Fibroblast of mammary gland (primary cell): ENCODE measurements around the gene ATP5F1D.

Experiments used
- DNase-seq: peaks from one replicate; pipeline ENCODE4 v3.0.0-alpha.2; 2010; ENCODE audit warnings: low read depth
- H3K4me3 ChIP-seq: 2 replicates; pipeline ENCODE4 v1.5.1; 2011; ENCODE audit warnings: low read depth, mild to moderate bottlenecking, low read length, moderate library complexity; ENCODE audit not compliant: control insufficient read depth
- TF ChIP-seq, protein P1 (sequence below): conservative IDR thresholded peaks from 2 replicates; pipeline ENCODE4 v1.5.1; 2011; ENCODE audit warnings: low read depth, low read length, inconsistent platforms; ENCODE audit not compliant: control insufficient read depth, insufficient read depth

Gene ATP5F1D

DNA sequence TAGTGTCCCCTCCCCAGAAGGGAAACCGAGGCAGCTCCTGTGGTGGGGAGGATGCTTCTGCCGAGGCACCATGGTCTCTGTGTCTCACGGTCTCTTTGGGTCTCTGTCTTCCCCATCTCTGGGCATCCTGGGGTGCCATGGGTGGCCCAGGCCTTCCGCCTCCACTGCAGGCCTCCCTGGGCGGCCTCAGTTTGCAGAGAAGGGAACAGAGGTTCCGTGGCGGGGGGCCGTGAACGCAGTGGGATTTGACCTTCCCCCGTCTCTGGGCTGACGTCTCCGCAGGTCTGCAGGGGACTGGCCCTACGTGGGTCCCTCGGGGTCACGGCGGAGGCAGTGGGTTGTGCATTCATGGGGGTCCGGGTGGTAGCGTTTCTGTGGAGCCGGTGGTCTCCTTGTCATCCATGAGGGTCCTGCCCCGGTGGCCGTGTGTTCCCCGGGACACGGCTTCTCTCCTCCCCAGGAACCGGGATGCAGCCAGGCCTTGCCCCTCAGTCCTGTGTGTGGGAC, 48.7 kb downstream of the ATP5F1D start:
- DNase-seq = no peak
- TF ChIP-seq, protein P1, sequence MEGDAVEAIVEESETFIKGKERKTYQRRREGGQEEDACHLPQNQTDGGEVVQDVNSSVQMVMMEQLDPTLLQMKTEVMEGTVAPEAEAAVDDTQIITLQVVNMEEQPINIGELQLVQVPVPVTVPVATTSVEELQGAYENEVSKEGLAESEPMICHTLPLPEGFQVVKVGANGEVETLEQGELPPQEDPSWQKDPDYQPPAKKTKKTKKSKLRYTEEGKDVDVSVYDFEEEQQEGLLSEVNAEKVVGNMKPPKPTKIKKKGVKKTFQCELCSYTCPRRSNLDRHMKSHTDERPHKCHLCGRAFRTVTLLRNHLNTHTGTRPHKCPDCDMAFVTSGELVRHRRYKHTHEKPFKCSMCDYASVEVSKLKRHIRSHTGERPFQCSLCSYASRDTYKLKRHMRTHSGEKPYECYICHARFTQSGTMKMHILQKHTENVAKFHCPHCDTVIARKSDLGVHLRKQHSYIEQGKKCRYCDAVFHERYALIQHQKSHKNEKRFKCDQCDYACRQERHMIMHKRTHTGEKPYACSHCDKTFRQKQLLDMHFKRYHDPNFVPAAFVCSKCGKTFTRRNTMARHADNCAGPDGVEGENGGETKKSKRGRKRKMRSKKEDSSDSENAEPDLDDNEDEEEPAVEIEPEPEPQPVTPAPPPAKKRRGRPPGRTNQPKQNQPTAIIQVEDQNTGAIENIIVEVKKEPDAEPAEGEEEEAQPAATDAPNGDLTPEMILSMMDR = no peak
- no peak overlapping the region for H3K4me3 ChIP-seq

DNA sequence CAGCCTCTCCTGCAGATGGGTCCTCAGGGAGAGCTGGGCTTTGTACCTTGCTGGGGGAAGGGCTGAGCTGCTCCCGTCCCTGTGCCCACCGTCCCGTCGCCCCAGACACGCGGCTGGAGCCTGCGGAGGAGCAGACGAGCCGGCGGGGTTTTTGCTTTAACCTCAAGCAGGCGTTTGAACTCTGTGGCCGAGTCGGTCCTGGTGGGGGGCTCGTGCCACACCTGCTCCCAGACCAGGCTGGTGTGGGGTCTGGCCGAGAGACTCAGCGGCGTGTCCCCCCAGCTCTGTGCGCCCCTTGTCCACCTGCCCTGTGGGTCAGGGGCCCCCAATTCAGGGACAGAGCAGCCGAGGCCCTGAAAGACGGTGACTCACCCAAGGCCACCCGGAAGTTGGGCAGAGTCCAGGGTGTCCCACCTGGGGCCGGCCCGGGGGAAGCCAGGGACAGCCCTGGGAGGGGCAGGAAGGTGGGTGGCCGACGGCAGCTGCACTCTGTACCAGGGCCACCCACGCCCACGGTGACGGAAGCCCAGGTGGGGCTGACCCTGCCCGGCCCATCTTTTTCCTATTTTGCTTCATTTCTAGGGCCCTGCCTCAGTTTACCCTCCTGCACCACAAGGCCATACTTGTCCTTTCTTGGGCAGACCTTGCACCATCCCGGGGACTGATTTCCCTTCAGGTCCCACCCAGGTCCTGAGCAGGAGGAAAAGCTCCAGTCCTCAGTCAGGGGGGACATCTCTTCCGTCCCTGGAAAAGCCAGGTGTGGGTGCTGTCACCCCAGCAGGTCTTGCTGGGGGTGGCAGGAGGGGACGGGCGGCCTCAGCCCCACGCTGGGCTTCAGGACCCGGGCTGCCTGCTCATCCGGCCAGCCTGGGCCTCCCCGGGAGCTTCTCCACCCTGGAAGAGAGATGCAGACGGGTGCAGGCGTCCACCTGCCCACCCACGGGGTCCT, 49.4 kb downstream of the ATP5F1D start:
- no peak for DNase-seq
- TF ChIP-seq, protein P1 = no peak
- H3K4me3 ChIP-seq = no peak overlapping the region

DNA sequence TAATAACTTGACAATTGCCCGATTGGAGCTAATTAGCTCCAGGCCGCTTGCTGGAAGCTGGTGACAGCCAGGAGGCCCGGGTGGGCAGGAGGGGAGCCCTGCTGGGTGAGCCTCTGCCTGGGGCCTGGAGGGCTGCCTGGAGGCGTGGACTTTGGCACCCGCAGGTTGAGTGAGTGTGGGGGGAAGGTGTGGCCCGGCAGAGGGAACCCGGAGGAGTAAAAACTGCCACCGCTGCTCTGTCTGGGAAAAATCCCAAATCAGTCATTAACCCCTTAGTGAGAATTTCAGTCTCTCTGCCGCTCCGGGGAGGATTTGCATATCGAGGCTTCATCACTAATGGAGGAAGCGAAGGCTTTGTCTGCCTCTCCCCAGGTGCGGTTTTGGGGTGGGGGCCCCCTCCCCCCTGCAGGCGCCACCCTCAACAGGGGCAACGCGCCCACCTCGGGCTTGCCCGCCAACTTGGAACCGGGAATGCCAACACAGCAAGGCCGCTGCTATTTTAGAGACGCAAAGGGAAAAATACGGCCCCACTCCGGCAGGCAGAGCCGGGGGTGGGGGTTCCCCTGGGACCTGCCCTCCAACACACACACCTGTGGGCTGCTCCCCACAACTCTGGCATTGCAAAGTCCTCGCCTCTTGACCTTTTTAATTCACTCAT, 50.3 kb downstream of the ATP5F1D start:
- no peak overlapping the region for H3K4me3 ChIP-seq
- no peak for DNase-seq
- TF ChIP-seq, protein P1 = no peak

GRCh38 chr19:1292419-1293151, 51.0 kb downstream of the ATP5F1D start:
- TF ChIP-seq, protein P1 = no peak
- H3K4me3 ChIP-seq = no peak overlapping the region
- no peak for DNase-seq

GRCh38 chr19:1293782-1294604, 52.4 kb downstream of the ATP5F1D start:
- TF ChIP-seq, protein P1 = no peak
- DNase-seq = no peak

More at GRCh38 chr19:1293782-1294604, 52.4 kb downstream of the ATP5F1D start:
- no peak overlapping the region for H3K4me3 ChIP-seq
